Measurements from ENCODE around the gene GNAQ. TPM values are rescaled to one million over a fixed set of nuclear protein-coding genes. Genes with fewer than 3 reads are reported as not detected.
"Not testable (repeated sequence)": the region's sequence is repeated elsewhere in the genome, so short reads cannot be mapped to it uniquely, and the experiment has no call there.

Gene GNAQ
- total RNA-seq, 1 donor from 2014 or later = 16.2 TPM

GRCh38 chr9:77891128-77891800 lies 140.3 kb downstream of the GNAQ start:
- Histone ChIP-seq H3K27me3 (ENCODE audit: control insufficient read depth in 3 of 3, insufficient read depth in 3 of 3, low read length in 3 of 3) (no peaks in the 10 kb centered on the region), H3K9me3 (ENCODE audit: control insufficient read depth in 3 of 3, low read length in 3 of 3) (no peaks in the 10 kb centered on the region), H3K27ac (ENCODE audit: low read depth, low read length) (no peak overlapping the region), H3K4me3 (ENCODE audit: low read length in 3 of 3) (no peak overlapping the region), H3K9ac (ENCODE audit: low read depth in 1 of 3, low read length in 3 of 3) (no peak overlapping the region), H3K36me3 (ENCODE audit: control insufficient read depth in 3 of 3, insufficient read depth in 3 of 3, low read length in 3 of 3) (peaks cover 0 to 5% (median 0%) of the 10 kb centered on the region in 3 donors), H3K4me1 (ENCODE audit: control insufficient read depth in 3 of 3, insufficient read depth in 3 of 3, low read length in 3 of 3) (no peaks in the 10 kb centered on the region)

GRCh38 chr9:77887662-77888061 lies 143.9 kb downstream of the GNAQ start:
- Histone ChIP-seq H3K9ac (ENCODE audit: low read depth in 1 of 3, low read length in 3 of 3) (no peak overlapping the region), H3K27me3 (ENCODE audit: control insufficient read depth in 3 of 3, insufficient read depth in 3 of 3, low read length in 3 of 3) (no peaks in the 10 kb centered on the region), H3K4me3 (ENCODE audit: low read length in 3 of 3) (no peak overlapping the region), H3K36me3 (ENCODE audit: control insufficient read depth in 3 of 3, insufficient read depth in 3 of 3, low read length in 3 of 3) (peaks cover 0 to 3% (median 0%) of the 10 kb centered on the region in 3 donors), H3K27ac (ENCODE audit: low read depth, low read length) (no peak overlapping the region), H3K4me1 (ENCODE audit: control insufficient read depth in 3 of 3, insufficient read depth in 3 of 3, low read length in 3 of 3) (peaks cover 0 to 10% (median 0%) of the 10 kb centered on the region in 3 donors), H3K9me3 (ENCODE audit: control insufficient read depth in 3 of 3, low read length in 3 of 3) (no peaks in the 10 kb centered on the region)

GRCh38 chr9:77885104-77885672 lies 146.4 kb downstream of the GNAQ start:
- Histone ChIP-seq H3K9me3 (ENCODE audit: control insufficient read depth in 3 of 3, low read length in 3 of 3) (no peaks in the 10 kb centered on the region), H3K27ac (ENCODE audit: low read depth, low read length) (no peak overlapping the region), H3K4me1 (ENCODE audit: control insufficient read depth in 3 of 3, insufficient read depth in 3 of 3, low read length in 3 of 3) (peaks cover 0 to 10% (median 0%) of the 10 kb centered on the region in 3 donors), H3K27me3 (ENCODE audit: control insufficient read depth in 3 of 3, insufficient read depth in 3 of 3, low read length in 3 of 3) (no peaks in the 10 kb centered on the region), H3K4me3 (ENCODE audit: low read length in 3 of 3) (no peak overlapping the region), H3K36me3 (ENCODE audit: control insufficient read depth in 3 of 3, insufficient read depth in 3 of 3, low read length in 3 of 3) (no peaks in the 10 kb centered on the region), H3K9ac (ENCODE audit: low read depth in 1 of 3, low read length in 3 of 3) (no peak overlapping the region)

GRCh38 chr9:77883846-77884771 lies 147.5 kb downstream of the GNAQ start:
- H3K9me3 ChIP-seq (ENCODE audit: control insufficient read depth in 3 of 3, low read length in 3 of 3) = no peaks in the 10 kb centered on the region
- H3K4me3 ChIP-seq (ENCODE audit: low read length in 3 of 3) = no peak overlapping the region
- no peak overlapping the region for H3K27ac ChIP-seq (ENCODE audit: low read depth, low read length)
- no peaks in the 10 kb centered on the region for H3K27me3 ChIP-seq (ENCODE audit: control insufficient read depth in 3 of 3, insufficient read depth in 3 of 3, low read length in 3 of 3)
- peaks cover 0 to 10% (median 0%) of the 10 kb centered on the region in 3 donors for H3K4me1 ChIP-seq (ENCODE audit: control insufficient read depth in 3 of 3, insufficient read depth in 3 of 3, low read length in 3 of 3)
- no peaks in the 10 kb centered on the region for H3K36me3 ChIP-seq (ENCODE audit: control insufficient read depth in 3 of 3, insufficient read depth in 3 of 3, low read length in 3 of 3)
- no peak overlapping the region for H3K9ac ChIP-seq (ENCODE audit: low read depth in 1 of 3, low read length in 3 of 3)

GRCh38 chr9:77883133-77883532 lies 148.5 kb downstream of the GNAQ start:
- Histone ChIP-seq H3K27me3 (ENCODE audit: control insufficient read depth in 3 of 3, insufficient read depth in 3 of 3, low read length in 3 of 3) (no peaks in the 10 kb centered on the region), H3K4me1 (ENCODE audit: control insufficient read depth in 3 of 3, insufficient read depth in 3 of 3, low read length in 3 of 3) (peaks cover 0 to 10% (median 0%) of the 10 kb centered on the region in 3 donors), H3K27ac (ENCODE audit: low read depth, low read length) (no peak overlapping the region), H3K9me3 (ENCODE audit: control insufficient read depth in 3 of 3, low read length in 3 of 3) (no peaks in the 10 kb centered on the region), H3K9ac (ENCODE audit: low read depth in 1 of 3, low read length in 3 of 3) (no peak overlapping the region), H3K4me3 (ENCODE audit: low read length in 3 of 3) (no peak overlapping the region), H3K36me3 (ENCODE audit: control insufficient read depth in 3 of 3, insufficient read depth in 3 of 3, low read length in 3 of 3) (no peaks in the 10 kb centered on the region)

- no peaks in the 10 kb centered on the region for H3K27me3 ChIP-seq (ENCODE audit: control insufficient read depth in 3 of 3, insufficient read depth in 3 of 3, low read length in 3 of 3)
- no peak overlapping the region for H3K9ac ChIP-seq (ENCODE audit: low read depth in 1 of 3, low read length in 3 of 3)
- no peak overlapping the region for H3K4me3 ChIP-seq (ENCODE audit: low read length in 3 of 3)
- H3K27ac ChIP-seq (ENCODE audit: low read depth, low read length) = no peak overlapping the region
- peaks cover 0 to 10% (median 0%) of the 10 kb centered on the region in 3 donors for H3K4me1 ChIP-seq (ENCODE audit: control insufficient read depth in 3 of 3, insufficient read depth in 3 of 3, low read length in 3 of 3)
- no peaks in the 10 kb centered on the region for H3K9me3 ChIP-seq (ENCODE audit: control insufficient read depth in 3 of 3, low read length in 3 of 3)
- H3K36me3 ChIP-seq (ENCODE audit: control insufficient read depth in 3 of 3, insufficient read depth in 3 of 3, low read length in 3 of 3) = no peaks in the 10 kb centered on the region
Observed at GRCh38 chr9:77882294-77882693, 149.3 kb downstream of the GNAQ start.

GRCh38 chr9:77881634-77882033 lies 150.0 kb downstream of the GNAQ start:
- H3K36me3 ChIP-seq (ENCODE audit: control insufficient read depth in 3 of 3, insufficient read depth in 3 of 3, low read length in 3 of 3); H3K9ac ChIP-seq (ENCODE audit: low read depth in 1 of 3, low read length in 3 of 3); H3K4me3 ChIP-seq (ENCODE audit: low read length in 3 of 3); H3K27me3 ChIP-seq (ENCODE audit: control insufficient read depth in 3 of 3, insufficient read depth in 3 of 3, low read length in 3 of 3); H3K9me3 ChIP-seq (ENCODE audit: control insufficient read depth in 3 of 3, low read length in 3 of 3); H3K27ac ChIP-seq (ENCODE audit: low read depth, low read length): not testable (repeated sequence)
- H3K4me1 ChIP-seq (ENCODE audit: control insufficient read depth in 3 of 3, insufficient read depth in 3 of 3, low read length in 3 of 3) = peaks cover 0 to 10% (median 0%) of the 10 kb centered on the region in 3 donors

GRCh38 chr9:77881111-77881510 lies 150.5 kb downstream of the GNAQ start:
- no peak overlapping the region for H3K9ac ChIP-seq (ENCODE audit: low read depth in 1 of 3, low read length in 3 of 3)
- H3K36me3 ChIP-seq (ENCODE audit: control insufficient read depth in 3 of 3, insufficient read depth in 3 of 3, low read length in 3 of 3) = no peaks in the 10 kb centered on the region
- H3K9me3 ChIP-seq (ENCODE audit: control insufficient read depth in 3 of 3, low read length in 3 of 3) = no peaks in the 10 kb centered on the region
- H3K27ac ChIP-seq (ENCODE audit: low read depth, low read length) = no peak overlapping the region
- H3K4me3 ChIP-seq (ENCODE audit: low read length in 3 of 3) = no peak overlapping the region
- H3K4me1 ChIP-seq (ENCODE audit: control insufficient read depth in 3 of 3, insufficient read depth in 3 of 3, low read length in 3 of 3) = peaks cover 0 to 13% (median 0%) of the 10 kb centered on the region in 3 donors
- H3K27me3 ChIP-seq (ENCODE audit: control insufficient read depth in 3 of 3, insufficient read depth in 3 of 3, low read length in 3 of 3) = no peaks in the 10 kb centered on the region

- H3K9ac ChIP-seq (ENCODE audit: low read depth in 1 of 3, low read length in 3 of 3) = no peak overlapping the region
- H3K36me3 ChIP-seq (ENCODE audit: control insufficient read depth in 3 of 3, insufficient read depth in 3 of 3, low read length in 3 of 3) = no peaks in the 10 kb centered on the region
- no peaks in the 10 kb centered on the region for H3K9me3 ChIP-seq (ENCODE audit: control insufficient read depth in 3 of 3, low read length in 3 of 3)
- no peak overlapping the region for H3K27ac ChIP-seq (ENCODE audit: low read depth, low read length)
- H3K27me3 ChIP-seq (ENCODE audit: control insufficient read depth in 3 of 3, insufficient read depth in 3 of 3, low read length in 3 of 3) = no peaks in the 10 kb centered on the region
- H3K4me1 ChIP-seq (ENCODE audit: control insufficient read depth in 3 of 3, insufficient read depth in 3 of 3, low read length in 3 of 3) = peaks cover 0 to 15% (median 0%) of the 10 kb centered on the region in 3 donors
- no peak overlapping the region for H3K4me3 ChIP-seq (ENCODE audit: low read length in 3 of 3)
Observed at GRCh38 chr9:77879437-77879943, 152.1 kb downstream of the GNAQ start.
